Stimulated activated CD4-positive, alpha-beta T cell treated with anti-CD3 and anti-CD28 coated beads, TNF-alpha, amount 100 ng/mL, for 24 hours (primary cell): ENCODE data around the gene SARM1.
"Not testable (repeated sequence)": the region's sequence is repeated elsewhere in the genome, so short reads cannot be mapped to it uniquely, and the experiment has no call there.

Experiments
- DNase-seq, 3 experiments: peaks; one replicate each; pipeline ENCODE4 v3.0.0-alpha.2; 2020; ENCODE audit warnings: low read depth in 3 of 3

The SARM1 gene

GRCh38 chr17:28421787-28422305 is 50.4 kb downstream of the SARM1 start:
- no peak for DNase-seq

- no peak for DNase-seq
Measured at GRCh38 chr17:28425206-28425605, 53.7 kb downstream of the SARM1 start.

GRCh38 chr17:28426081-28426519 is 54.6 kb downstream of the SARM1 start:
- DNase-seq, result no peak

- DNase-seq, result no peak
Measured at GRCh38 chr17:28427371-28427770, 55.9 kb downstream of the SARM1 start.

- not testable (repeated sequence) for DNase-seq
Measured at GRCh38 chr17:28427982-28428381, 56.5 kb downstream of the SARM1 start.

- no peak for DNase-seq
Measured at GRCh38 chr17:28433721-28434120, 62.2 kb downstream of the SARM1 start.

- not testable (repeated sequence) for DNase-seq
Measured at GRCh38 chr17:28434326-28434725, 62.8 kb downstream of the SARM1 start.

- DNase-seq, result no peak
Measured at GRCh38 chr17:28443901-28444638, 72.6 kb downstream of the SARM1 start.

- no peak for DNase-seq
Measured at GRCh38 chr17:28446716-28447395, 75.4 kb downstream of the SARM1 start.

GRCh38 chr17:28447396-28447760 is 75.9 kb downstream of the SARM1 start:
- DNase-seq, result no peak

GRCh38 chr17:28449859-28450258 is 78.4 kb downstream of the SARM1 start:
- DNase-seq, result no peak
